Lung (tissue), 12 donors: ENCODE data around the gene HOXB13. TPM values are rescaled to one million over a fixed set of nuclear protein-coding genes. Genes with fewer than 3 reads are reported as not detected.

Source experiments
- ATAC-seq: fragments of 200-7000 bp; cut with Tn5 transposase; one replicate; pipeline ENCODE4 v1.9.1; 2020; ENCODE audit warnings: moderate number of reproducible peaks; ENCODE audit not compliant: insufficient read depth, low FRiP score
- DNase-seq, 3 donors: peaks; one replicate each; pipeline ENCODE4 v3.0.0-alpha.2; 2013 to 2017
- H3K27ac ChIP-seq, 2 donors: one replicate each; pipeline ENCODE4 v1.5.1; 2013; ENCODE audit warnings: mild to moderate bottlenecking in 2 of 2, moderate library complexity in 2 of 2, control low read depth in 1 of 2, inconsistent platforms in 1 of 2, low read depth in 1 of 2, low read length in 1 of 2
- H3K27me3 ChIP-seq, 3 donors: one replicate each; pipeline ENCODE4 v1.5.1; 2013; ENCODE audit warnings: low read length in 2 of 3; ENCODE audit not compliant: control insufficient read depth in 3 of 3, insufficient read depth in 3 of 3
- H3K36me3 ChIP-seq, 4 donors: one replicate each; pipeline ENCODE4 v1.5.1; 2013; ENCODE audit warnings: low read length in 4 of 4, mild to moderate bottlenecking in 1 of 4, moderate library complexity in 1 of 4; ENCODE audit not compliant: control insufficient read depth in 4 of 4, insufficient read depth in 4 of 4
- H3K4me1 ChIP-seq, 5 donors: one replicate each; pipeline ENCODE4 v1.5.1; 2013; ENCODE audit warnings: low read length in 5 of 5, mild to moderate bottlenecking in 2 of 5, moderate library complexity in 1 of 5; ENCODE audit not compliant: control insufficient read depth in 5 of 5, insufficient read depth in 5 of 5
- H3K4me3 ChIP-seq: one replicate; pipeline ENCODE4 v1.5.1; 2013; ENCODE audit warnings: mild to moderate bottlenecking, control low read depth, moderate library complexity
- H3K9ac ChIP-seq, 2 donors: one replicate each; pipeline ENCODE4 v1.5.1; 2013; ENCODE audit warnings: low read length in 2 of 2, control low read depth in 1 of 2; ENCODE audit not compliant: insufficient read depth in 1 of 2
- H3K9me3 ChIP-seq, 4 donors: one replicate each; pipeline ENCODE4 v1.5.1; 2013; ENCODE audit warnings: low read length in 3 of 4, mild to moderate bottlenecking in 1 of 4, moderate library complexity in 1 of 4; ENCODE audit not compliant: control insufficient read depth in 4 of 4, insufficient read depth in 3 of 4
- WGBS, 2 donors: extraction: QIAGEN DNeasy Blood & Tissue Kit; methylation state at CpG; one replicate each; pipeline ENCODE4 v1.1.7; 2013; 5-methylcytosine and 5-hydroxymethylcytosine counted together
- polyA plus RNA-seq, 2 donors: library from polyadenylated mRNA; stranded (reverse); fragments of 200-250 nt; gene quantifications; one replicate each; pipeline ENCODE4 v1.2.1, GENCODE V29; 2013
- total RNA-seq, 2 donors: library from RNA; depleted of rRNA in 1 of 2; stranded (reverse); fragments of >200 nt in 1 of 2; gene quantifications; one replicate each; pipeline ENCODE4 v1.2.1, GENCODE V29; 2014 to 2021
- TF ChIP-seq, protein P1 (sequence below): IDR thresholded peaks from 2 replicates; pipeline ENCODE4 v1.5.1; 2012; ENCODE audit warnings: mild to moderate bottlenecking; ENCODE audit errors: control extremely low read depth, extremely low read depth
- donor health status: control.
- donor health status: control.
- donor health status: Bipolar disorder and iron deficiency.
- donor health status: healthy.
- donor health status: DM: yes; HTN: yes; CAD: no.

HOXB13 gene
- total and polyA plus RNA-seq, 4 donors, result not detected

DNA sequence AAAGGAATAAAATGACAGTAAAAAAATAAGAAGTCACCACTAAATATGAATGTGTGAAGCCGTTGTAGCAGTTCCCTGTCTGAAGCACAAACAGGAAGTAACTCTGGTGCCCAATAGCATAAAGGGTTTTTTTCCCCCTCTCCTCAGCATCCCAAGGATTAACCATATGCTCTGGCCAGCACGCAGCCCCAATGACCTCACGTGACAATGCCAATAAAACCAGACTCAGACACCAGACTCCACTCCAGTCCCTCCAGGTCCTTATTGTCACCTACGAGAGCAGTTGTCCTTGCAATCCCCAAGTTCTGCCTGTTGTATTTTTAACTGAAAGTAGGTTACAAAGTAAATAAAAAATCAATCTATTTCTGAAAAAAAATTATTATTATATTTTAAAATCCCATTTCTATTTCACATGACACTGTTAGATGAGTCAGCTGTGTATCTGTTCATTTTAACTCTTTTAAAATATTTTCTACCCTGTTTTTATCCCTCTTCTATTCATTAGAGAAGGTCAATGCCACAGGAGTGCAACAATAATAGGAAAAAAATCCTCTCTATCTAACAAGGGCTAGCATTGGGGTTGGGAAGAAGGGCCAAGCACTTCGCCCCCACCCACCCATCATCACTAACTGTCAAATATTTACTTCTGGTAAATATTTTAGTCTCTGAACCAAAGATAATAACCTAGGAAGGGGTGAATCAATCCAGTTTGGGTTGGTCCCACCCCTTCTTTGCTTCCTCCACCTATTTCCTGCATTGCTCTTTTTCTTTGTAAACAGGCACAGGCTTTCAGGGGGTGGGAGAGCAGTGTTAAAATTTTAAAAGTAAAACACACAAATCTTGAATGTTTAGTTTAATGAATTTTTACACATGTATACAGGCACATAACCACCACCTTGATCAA lies 12.8 kb downstream of the HOXB13 start:
- WGBS, 2 donors, result 41 to 46% methylated on average over 5 of the region's 5 CpGs
- Histone ChIP-seq H3K36me3 (no peaks in the 10 kb centered on the region), H3K27ac (no peak overlapping the region), H3K9me3 (peaks cover 0 to 14% (median 0%) of the 10 kb centered on the region in 4 donors), H3K4me3 (no peak overlapping the region), H3K9ac (no peak overlapping the region), H3K27me3 (peaks cover 12 to 87% (median 78%) of the 10 kb centered on the region in 3 donors), H3K4me1 (peaks cover 0 to 6% (median 0%) of the 10 kb centered on the region in 5 donors)
- TF ChIP-seq, protein P1, sequence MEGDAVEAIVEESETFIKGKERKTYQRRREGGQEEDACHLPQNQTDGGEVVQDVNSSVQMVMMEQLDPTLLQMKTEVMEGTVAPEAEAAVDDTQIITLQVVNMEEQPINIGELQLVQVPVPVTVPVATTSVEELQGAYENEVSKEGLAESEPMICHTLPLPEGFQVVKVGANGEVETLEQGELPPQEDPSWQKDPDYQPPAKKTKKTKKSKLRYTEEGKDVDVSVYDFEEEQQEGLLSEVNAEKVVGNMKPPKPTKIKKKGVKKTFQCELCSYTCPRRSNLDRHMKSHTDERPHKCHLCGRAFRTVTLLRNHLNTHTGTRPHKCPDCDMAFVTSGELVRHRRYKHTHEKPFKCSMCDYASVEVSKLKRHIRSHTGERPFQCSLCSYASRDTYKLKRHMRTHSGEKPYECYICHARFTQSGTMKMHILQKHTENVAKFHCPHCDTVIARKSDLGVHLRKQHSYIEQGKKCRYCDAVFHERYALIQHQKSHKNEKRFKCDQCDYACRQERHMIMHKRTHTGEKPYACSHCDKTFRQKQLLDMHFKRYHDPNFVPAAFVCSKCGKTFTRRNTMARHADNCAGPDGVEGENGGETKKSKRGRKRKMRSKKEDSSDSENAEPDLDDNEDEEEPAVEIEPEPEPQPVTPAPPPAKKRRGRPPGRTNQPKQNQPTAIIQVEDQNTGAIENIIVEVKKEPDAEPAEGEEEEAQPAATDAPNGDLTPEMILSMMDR, result no peak
- DNase-seq (no peak), ATAC-seq (no peak)

DNA sequence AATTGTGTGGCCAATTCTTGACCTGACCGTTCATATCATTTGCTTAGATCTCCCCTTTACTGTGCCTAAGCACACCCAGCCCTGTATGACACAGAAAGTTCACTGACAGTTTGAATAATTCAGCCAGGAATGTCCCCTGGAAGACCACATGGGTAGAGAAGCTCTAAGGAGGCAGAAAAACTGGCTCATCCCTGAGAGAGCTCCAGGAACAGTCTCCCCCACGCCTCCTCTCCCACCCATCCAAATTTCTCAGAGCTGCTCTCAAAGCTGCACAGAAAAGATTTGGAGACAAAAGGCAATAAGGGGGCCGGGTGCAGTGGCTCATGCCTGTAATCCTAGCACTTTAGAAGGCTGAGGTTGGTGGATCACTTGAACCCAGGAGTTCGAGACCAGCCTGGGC lies 17.4 kb downstream of the HOXB13 start:
- Histone ChIP-seq H3K4me3 (no peak overlapping the region), H3K9me3 (no peaks in the 10 kb centered on the region), H3K36me3 (no peaks in the 10 kb centered on the region), H3K27me3 (peaks cover 10 to 81% (median 54%) of the 10 kb centered on the region in 3 donors), H3K9ac (no peak overlapping the region), H3K4me1 (no peaks in the 10 kb centered on the region), H3K27ac (no peak overlapping the region)
- ATAC-seq (no peak), DNase-seq (no peak)
- TF ChIP-seq, protein P1, result no peak
- 71 to 72% methylated on average over 4 of the region's 4 CpGs for WGBS, 2 donors

DNA sequence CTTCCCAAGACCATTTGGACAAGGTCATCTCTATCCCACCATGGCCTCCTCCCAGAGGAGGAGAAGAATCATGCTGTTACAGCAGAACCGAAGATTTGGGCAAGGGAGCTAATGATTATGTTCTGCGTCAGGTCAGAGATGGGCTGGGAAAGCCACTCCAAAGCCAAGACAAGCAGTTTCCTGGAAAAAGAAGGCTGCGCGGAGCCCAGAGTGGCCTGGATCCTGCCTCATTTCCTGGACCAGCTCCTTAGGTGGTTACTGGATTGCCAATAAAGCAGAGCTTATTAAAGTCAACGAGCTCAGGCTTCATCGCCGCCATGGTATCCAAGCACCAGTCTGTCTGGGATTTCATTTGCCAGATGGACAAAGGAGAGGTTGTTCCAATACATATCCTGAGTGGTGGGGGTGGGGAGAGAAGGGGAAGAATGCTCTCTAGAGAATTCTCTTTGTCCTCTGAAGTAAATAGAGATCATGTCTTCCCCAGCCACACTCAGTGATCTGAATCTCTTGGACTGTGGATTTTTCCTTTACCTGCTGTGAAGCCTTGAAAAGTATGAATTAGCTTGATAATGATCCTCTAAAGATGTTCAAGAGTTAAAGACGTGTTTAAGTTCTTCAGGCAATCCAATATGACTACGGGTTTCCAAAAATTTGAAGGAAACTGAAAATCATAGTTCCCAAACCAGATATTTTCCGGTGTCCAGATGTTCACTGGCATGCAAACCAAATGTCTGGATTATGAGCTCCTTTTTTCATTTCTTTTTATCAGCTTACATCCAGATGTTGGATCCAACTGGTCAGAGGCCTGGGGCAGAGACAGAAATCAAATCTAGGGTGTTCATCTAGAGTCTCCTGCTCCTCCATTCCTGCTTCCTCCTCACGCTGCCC lies 23.9 kb downstream of the HOXB13 start:
- Histone ChIP-seq H3K27ac (no peak overlapping the region), H3K9ac (no peak overlapping the region), H3K4me1 (no peaks in the 10 kb centered on the region), H3K36me3 (no peaks in the 10 kb centered on the region), H3K9me3 (no peaks in the 10 kb centered on the region), H3K4me3 (no peak overlapping the region), H3K27me3 (peaks cover 0 to 80% (median 45%) of the 10 kb centered on the region in 3 donors)
- 72 to 80% methylated on average over 11 of the region's 11 CpGs for WGBS, 2 donors
- ATAC-seq (no peak), DNase-seq (no peak)
- TF ChIP-seq, protein P1, result no peak
